A549 (cell line): ENCODE results near the gene TAF4B. TPM values are rescaled to one million over a fixed set of nuclear protein-coding genes. Genes with fewer than 3 reads are reported as not detected.

Experiments
- ATAC-seq, 2 experiments: fragments of 200-7000 bp in 1 of 2; fragments of >200 bp in 1 of 2; cut with Nextera tagmentation in 1 of 2; cut with Tn5 transposase in 1 of 2; 3 replicates each; pipeline versions ENCODE4 v1.8.0 to v1.9.1; 2018 to 2020; ENCODE audit warnings: mild to moderate bottlenecking in 1 of 2, moderate library complexity in 1 of 2
- CTCF ChIA-PET: fragments of 300-600 bp; sonication (Branson Sonifier 250); formaldehyde crosslinking; extraction: SDS; loops from one replicate; lab custom pipeline; 2021; ENCODE audit warnings: antibody characterized with exemption, inconsistent platforms; lab: Yijun Ruan, JAX
- POLR2A ChIA-PET: fragments of 350-600 bp; formaldehyde crosslinking; extraction: SDS; loops from one replicate; lab custom pipeline; 2021; ENCODE audit warnings: antibody characterized with exemption, inconsistent platforms; lab: Yijun Ruan, JAX
- DNase-seq, 2 experiments: peaks; one replicate each; pipeline versions ENCODE4 v3.0.0 to v3.0.0-alpha.2; 2011 to 2016; ENCODE audit warnings: low read depth in 1 of 2, low spot score in 1 of 2
- FAIRE-seq: peaks from 2 replicates; lab custom pipeline; 2011; peaks lifted over from hg19 to GRCh38; lab: Jason Lieb, UNC
- H3K27ac ChIP-seq, 2 experiments: fragments of >200 bp; sonication (Bioruptor Twin); formaldehyde crosslinking; 3 replicates each; pipeline ENCODE4 v1.5.1; 2016 to 2017
- H3K4me1 ChIP-seq: fragments of >200 bp; sonication (Bioruptor Twin); formaldehyde crosslinking; 3 replicates; pipeline ENCODE4 v1.6.1; 2016
- H3K4me2 ChIP-seq: fragments of >200 bp; sonication (Bioruptor Twin); formaldehyde crosslinking; 3 replicates; pipeline ENCODE4 v1.6.1; 2016
- H3K4me3 ChIP-seq: fragments of >200 bp; sonication (Bioruptor Twin); formaldehyde crosslinking; 3 replicates; pipeline ENCODE4 v1.5.1; 2016
- H3K9me3 ChIP-seq: fragments of >200 bp; sonication (Bioruptor Twin); formaldehyde crosslinking; 3 replicates; pipeline ENCODE4 v1.6.1; 2016
- CHD4 ChIP-seq: fragments of 200-600 bp; sonication (generic); IDR thresholded peaks from 2 replicates; pipeline ENCODE4 v1.6.1; 2016; ENCODE audit warnings: antibody characterized with exemption, mild to moderate bottlenecking, borderline replicate concordance
- EHF ChIP-seq: fragments of 250-450 bp; sonication (Bioruptor Pico); IDR thresholded peaks from 2 replicates; pipeline ENCODE4 v1.5.0; 2020; ENCODE audit warnings: mild to moderate bottlenecking
- ELK1 ChIP-seq: fragments of 150-350 bp; IDR thresholded peaks from 2 replicates; pipeline ENCODE4 v1.6.1; 2014; ENCODE audit warnings: low read depth, mild to moderate bottlenecking, low read length
- FOSL2 ChIP-seq, 2 experiments: fragments of 450-650 bp in 1 of 2; fragments of >200 bp in 1 of 2; sonication (Bioruptor Twin) in 1 of 2; formaldehyde crosslinking; IDR thresholded peaks; 2 replicates each; pipeline versions ENCODE4 v1.5.0 to v1.6.1; 2016 to 2020; ENCODE audit warnings: mild to moderate bottlenecking in 1 of 2, moderate library complexity in 1 of 2
- HES2 ChIP-seq: fragments of >200 bp; sonication (Bioruptor Twin); formaldehyde crosslinking; IDR thresholded peaks from 2 replicates; pipeline ENCODE4 v1.6.1; 2016
- HEYL ChIP-seq: fragments of 250-450 bp; sonication (Bioruptor Pico); IDR thresholded peaks from 2 replicates; pipeline ENCODE4 v1.8.0; 2021; ENCODE audit warnings: mild to moderate bottlenecking, moderate library complexity
- HOXB13 ChIP-seq: fragments of 250-450 bp; sonication (Bioruptor Pico); IDR thresholded peaks from 2 replicates; pipeline ENCODE4 v1.5.0; 2020; ENCODE audit warnings: low read depth, mild to moderate bottlenecking, moderate library complexity
- HOXB5 ChIP-seq: fragments of 250-450 bp; sonication (Bioruptor Pico); IDR thresholded peaks from 2 replicates; pipeline ENCODE4 v1.5.0; 2020; ENCODE audit warnings: mild to moderate bottlenecking, moderate library complexity
- JUN ChIP-seq, 2 experiments: fragments of >200 bp; sonication (Bioruptor Twin); formaldehyde crosslinking; IDR thresholded peaks; 2 replicates in 1 of 2; 3 replicates in 1 of 2; pipeline ENCODE4 v1.6.1; 2016 to 2017
- MAFK ChIP-seq: fragments of 450-650 bp; IDR thresholded peaks from 2 replicates; pipeline ENCODE4 v1.6.1; 2014; ENCODE audit not compliant: partially characterized antibody
- MAX ChIP-seq: IDR thresholded peaks from 2 replicates; pipeline ENCODE4 v1.6.1; 2012
- MAZ ChIP-seq: fragments of 150-350 bp; IDR thresholded peaks from 2 replicates; pipeline ENCODE4 v1.6.1; 2014; ENCODE audit warnings: antibody characterized with exemption, low read depth, low read length, borderline replicate concordance
- MYC ChIP-seq: IDR thresholded peaks from 2 replicates; pipeline ENCODE4 v1.6.1; 2012; ENCODE audit warnings: mild to moderate bottlenecking, inconsistent platforms, low read length, improper control_type of control experiment, borderline replicate concordance
- NFE2L2 ChIP-seq: fragments of 150-350 bp; conservative IDR thresholded peaks from 2 replicates; pipeline ENCODE4 v1.6.1; 2014; ENCODE audit warnings: low read length
- PBX3 ChIP-seq: IDR thresholded peaks from 2 replicates; pipeline ENCODE4 v1.6.1; 2012
- PHF8 ChIP-seq: fragments of 200-600 bp; sonication (generic); IDR thresholded peaks from 2 replicates; pipeline ENCODE4 v1.6.1; 2016; ENCODE audit warnings: low read depth, mild to moderate bottlenecking, antibody characterized with exemption, moderate library complexity, borderline replicate concordance
- POLR2A ChIP-seq: IDR thresholded peaks from 2 replicates; pipeline ENCODE4 v1.6.1; 2012; ENCODE audit warnings: mild to moderate bottlenecking, low read length
- POLR2AphosphoS2 ChIP-seq: conservative IDR thresholded peaks from 2 replicates; pipeline ENCODE4 v1.6.1; 2012; ENCODE audit warnings: low read length, improper control_type of control experiment, inconsistent platforms
- RCOR1 ChIP-seq: fragments of 150-350 bp; IDR thresholded peaks from 2 replicates; pipeline ENCODE4 v1.6.1; 2014; ENCODE audit warnings: antibody characterized with exemption, low read length, low read depth
- RFX5 ChIP-seq: fragments of 450-650 bp; IDR thresholded peaks from 2 replicates; pipeline ENCODE4 v1.7.1; 2014; ENCODE audit warnings: antibody characterized with exemption, mild to moderate bottlenecking, moderate library complexity
- RNF2 ChIP-seq: fragments of 200-600 bp; sonication (generic); IDR thresholded peaks from 2 replicates; pipeline ENCODE4 v1.6.1; 2016; ENCODE audit warnings: low read depth, mild to moderate bottlenecking, antibody characterized with exemption, moderate library complexity, borderline replicate concordance
- SMC3 ChIP-seq: fragments of >200 bp; sonication (Bioruptor Twin); formaldehyde crosslinking; IDR thresholded peaks from 3 replicates; pipeline ENCODE4 v1.6.1; 2018; ENCODE audit warnings: inconsistent platforms
- SREBF2 ChIP-seq: fragments of 450-650 bp; IDR thresholded peaks from 2 replicates; pipeline ENCODE4 v1.6.1; 2014; ENCODE audit warnings: mild to moderate bottlenecking, moderate library complexity
- TP53 ChIP-seq: fragments of 250-450 bp; sonication (Bioruptor Pico); IDR thresholded peaks from 2 replicates; pipeline ENCODE4 v1.5.0; 2021; ENCODE audit warnings: mild to moderate bottlenecking, moderate library complexity
- ZFP36 ChIP-seq: fragments of 450-650 bp; IDR thresholded peaks from 2 replicates; pipeline ENCODE4 v1.6.1; 2014; ENCODE audit warnings: borderline replicate concordance; ENCODE audit not compliant: partially characterized antibody
- WGBS: methylation state at CpG from one replicate; pipeline ENCODE4 v1.1.6; 2017; ENCODE audit errors: missing lambda C conversion rate; 5-methylcytosine and 5-hydroxymethylcytosine counted together
- polyA plus RNA-seq, 4 experiments: library from polyadenylated mRNA; depleted of rRNA in 3 of 4; stranded (reverse); fragments of >200 nt; fragmentation: RNase III in 1 of 4; extraction: RNeasy Plus Mini Kit Qiagen cat#74134 plus additional on column Dnase treatment in 1 of 4; gene quantifications; 2 replicates in 3 of 4; 3 replicates in 1 of 4; pipeline ENCODE4 v1.2.3, GENCODE V29; 2011 to 2017

The TAF4B gene
- polyA plus RNA-seq, 2 of the 4 experiments (the other 2 are of a cell fraction): 2.5 to 5.6 TPM

- Histone ChIP-seq H3K4me2 (no peak overlapping the region), H3K27ac (no peak overlapping the region), H3K9me3 (no peaks in the 10 kb centered on the region), H3K4me3 (no peak overlapping the region), H3K4me1 (no peaks in the 10 kb centered on the region)
- TF ChIP-seq HEYL (CRISPR knock-in tag) (no peak), POLR2AphosphoS2 (no peak)
- no peak for DNase-seq
- WGBS: 96% methylated on average over 8 of the region's 8 CpGs
- no peak for ATAC-seq
- CTCF ChIA-PET: interaction anchor here (1.1 to 1.3 kb wide), 2 partner anchors 11 kb away, joined by 3 to 4 read pairs; no protein-coding TSS in a partner anchor
- FAIRE-seq: no peak
- POLR2A ChIA-PET: no interaction called here
Observed at GRCh38 chr18:26416652-26417150, 190.5 kb downstream of the TAF4B start.

DNA sequence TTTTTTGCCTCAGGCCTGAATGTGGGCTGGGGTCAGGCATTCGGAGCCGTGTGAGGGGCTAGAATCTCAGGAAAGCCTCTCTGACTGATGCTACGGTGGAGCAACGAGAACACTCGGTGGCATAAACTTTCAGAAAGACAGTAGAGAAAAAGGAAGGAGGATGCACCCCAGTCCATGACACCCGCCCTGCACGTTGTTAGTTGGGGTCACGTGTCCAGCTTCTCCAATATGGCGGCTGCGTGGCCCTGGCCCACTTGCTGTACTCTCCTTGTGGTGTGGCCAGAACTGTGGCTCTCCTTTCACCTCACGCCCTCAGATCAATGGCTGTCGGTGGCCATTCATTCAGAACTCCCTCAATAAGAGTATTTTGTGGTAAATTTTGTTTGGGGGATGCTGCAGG lies 190.9 kb downstream of the TAF4B start:
- H3K4me1 ChIP-seq: no peaks in the 10 kb centered on the region
- no peak overlapping the region for H3K27ac ChIP-seq
- DNase-seq (no peak), ATAC-seq (no peak), FAIRE-seq (no peak)
- ChIA-PET POLR2A (no interaction called here), CTCF (interaction anchor here (1.3 kb wide), 1 partner anchor 11 kb away, joined by 3 read pairs; no protein-coding TSS in a partner anchor)
- no peaks in the 10 kb centered on the region for H3K9me3 ChIP-seq
- H3K4me3 ChIP-seq: no peak overlapping the region
- TF ChIP-seq ZFP36 (no peak), RFX5 (no peak), MAZ (no peak), PHF8 (no peak), HOXB13 (CRISPR knock-in tag) (no peak), EHF (CRISPR knock-in tag) (no peak), NFE2L2 (no peak), SMC3 (no peak)
- 96% methylated on average over 12 of the region's 12 CpGs for WGBS
- H3K4me2 ChIP-seq: no peak overlapping the region

GRCh38 chr18:26418225-26418624 lies 192.0 kb downstream of the TAF4B start:
- ChIA-PET CTCF (no interaction called here), POLR2A (no interaction called here)
- FAIRE-seq (no peak), DNase-seq (no peak), ATAC-seq (no peak)
- Histone ChIP-seq H3K4me2 (no peak overlapping the region), H3K9me3 (no peaks in the 10 kb centered on the region), H3K4me3 (no peak overlapping the region), H3K27ac (no peak overlapping the region), H3K4me1 (no peaks in the 10 kb centered on the region)
- WGBS: 81% methylated on average over 3 of the region's 4 CpGs
- TF ChIP-seq JUN (IDR thresholded peaks at IDR 0.05) (no peak), CHD4 (no peak), TP53 (no peak), MAFK (no peak), RCOR1 (no peak), MYC (no peak), MAZ (no peak), NFE2L2 (no peak), MAX (no peak), ELK1 (no peak), HES2 (no peak), POLR2A (no peak), HOXB5 (no peak), PBX3 (no peak), RFX5 (no peak), EHF (CRISPR knock-in tag) (no peak), RNF2 (no peak), SREBF2 (no peak), FOSL2 (IDR thresholded peaks at IDR 0.05) (no peak), FOSL2 (CRISPR knock-in tag; IDR thresholded peaks at IDR 0.05) (no peak)
- TF ChIP-seq, all 56 proteins: peak for 0
